SH-SY5Y (cell line): ENCODE measurements around the gene CD38.

Experiments used
- GATA2 ChIP-seq: IDR thresholded peaks from 2 replicates; pipeline ENCODE4 v1.6.1; 2011; ENCODE audit warnings: mild to moderate bottlenecking, low read depth, low read length
- GATA3 ChIP-seq: IDR thresholded peaks from 2 replicates; pipeline ENCODE4 v1.6.1; 2011; ENCODE audit warnings: low read depth, mild to moderate bottlenecking, low read length, moderate library complexity

CD38 gene

DNA sequence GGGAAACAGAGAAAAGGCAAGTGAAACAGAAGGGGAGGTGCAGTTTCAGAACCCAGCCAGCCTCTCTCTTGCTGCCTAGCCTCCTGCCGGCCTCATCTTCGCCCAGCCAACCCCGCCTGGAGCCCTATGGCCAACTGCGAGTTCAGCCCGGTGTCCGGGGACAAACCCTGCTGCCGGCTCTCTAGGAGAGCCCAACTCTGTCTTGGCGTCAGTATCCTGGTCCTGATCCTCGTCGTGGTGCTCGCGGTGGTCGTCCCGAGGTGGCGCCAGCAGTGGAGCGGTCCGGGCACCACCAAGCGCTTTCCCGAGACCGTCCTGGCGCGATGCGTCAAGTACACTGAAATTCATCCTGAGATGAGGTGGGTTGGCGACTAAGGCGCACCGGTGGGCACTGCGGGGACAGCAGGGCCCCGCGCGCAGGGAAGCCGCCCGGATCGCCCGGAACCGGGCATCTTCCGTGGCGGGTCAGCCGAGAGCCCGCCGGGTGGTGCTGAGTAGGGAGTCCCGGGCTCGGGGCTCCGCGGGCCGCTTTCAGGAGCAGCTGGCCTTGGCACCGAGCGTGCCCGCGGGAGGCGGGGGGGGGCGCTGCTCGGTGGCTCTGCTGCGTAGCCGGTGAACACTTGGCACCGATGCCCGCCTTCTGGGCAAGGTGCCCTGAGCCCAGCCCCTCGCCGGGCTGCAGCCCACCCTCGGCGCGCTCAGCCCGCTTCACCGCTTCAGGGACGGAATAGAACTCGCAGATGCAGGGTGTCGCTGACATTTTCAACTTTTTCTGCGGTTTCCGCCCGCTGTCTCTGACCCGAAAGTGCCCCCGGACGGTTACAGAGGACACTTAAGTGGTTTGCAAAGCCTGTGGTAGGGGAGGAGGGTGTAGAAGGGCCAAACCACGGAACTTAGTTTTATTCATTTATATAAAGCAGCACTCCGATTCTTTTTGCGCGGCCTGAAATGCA is at the start of gene CD38:
CD38 (plus strand) TSS at position 40 of the 953 bp plus-strand sequence; CDS start at position 127, 87 bp downstream.
- no peak for TF ChIP-seq GATA3
- no peak for TF ChIP-seq GATA2

DNA sequence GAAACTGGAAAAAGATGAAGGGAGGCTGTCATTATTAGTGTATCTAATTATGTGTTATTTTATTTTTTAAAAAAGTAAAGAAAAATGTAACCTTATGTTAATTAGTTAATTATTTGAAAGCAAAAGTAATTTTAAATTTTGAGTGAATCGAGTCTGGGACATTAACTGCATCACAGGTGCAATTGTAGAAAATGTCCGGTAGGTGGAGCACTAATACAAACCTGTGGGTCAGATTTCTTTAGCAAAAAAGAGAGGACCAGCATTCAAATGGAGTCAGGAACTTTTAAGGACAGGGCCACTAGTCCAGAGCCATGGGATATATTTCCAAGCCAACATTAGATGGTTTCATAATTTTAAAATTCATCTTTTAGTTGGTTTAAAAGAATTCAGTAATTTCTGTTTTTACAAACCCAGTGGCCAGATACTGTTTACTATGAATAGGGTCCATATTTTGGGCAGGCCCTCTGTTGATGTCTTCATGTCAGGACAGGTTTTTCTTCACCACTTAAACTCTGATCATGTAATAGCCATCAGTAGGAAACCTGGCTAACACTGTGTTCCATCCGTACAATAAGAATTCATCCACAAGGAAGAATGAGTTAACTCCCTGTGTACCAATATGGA is 48.1 kb upstream of the CD38 start:
- TF ChIP-seq GATA3, result no peak
- no peak for TF ChIP-seq GATA2

DNA sequence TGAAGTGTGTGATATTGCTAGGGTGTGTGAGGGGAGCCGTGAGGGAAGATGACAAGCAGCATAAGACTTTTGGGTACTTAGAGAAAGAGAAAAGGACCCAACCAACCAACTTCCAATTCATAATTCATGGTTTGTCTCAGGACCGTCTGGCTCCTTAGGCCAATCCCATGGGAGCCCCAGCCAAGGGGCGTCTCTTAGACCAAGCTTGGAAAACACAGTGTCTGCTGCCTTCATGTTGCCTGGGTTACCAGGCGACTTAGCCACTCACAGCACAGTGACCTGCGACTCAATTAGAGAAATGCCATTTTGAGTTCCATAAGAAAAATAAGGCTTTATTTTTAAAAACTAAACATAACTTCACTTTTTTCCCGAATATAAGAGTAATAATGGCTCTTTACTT is 42.6 kb upstream of the CD38 start:
- TF ChIP-seq GATA3 (no peak), GATA2 (no peak)

GRCh38 chr4:15736514-15737050 is 41.5 kb upstream of the CD38 start:
- TF ChIP-seq GATA2, result no peak
- no peak for TF ChIP-seq GATA3

DNA sequence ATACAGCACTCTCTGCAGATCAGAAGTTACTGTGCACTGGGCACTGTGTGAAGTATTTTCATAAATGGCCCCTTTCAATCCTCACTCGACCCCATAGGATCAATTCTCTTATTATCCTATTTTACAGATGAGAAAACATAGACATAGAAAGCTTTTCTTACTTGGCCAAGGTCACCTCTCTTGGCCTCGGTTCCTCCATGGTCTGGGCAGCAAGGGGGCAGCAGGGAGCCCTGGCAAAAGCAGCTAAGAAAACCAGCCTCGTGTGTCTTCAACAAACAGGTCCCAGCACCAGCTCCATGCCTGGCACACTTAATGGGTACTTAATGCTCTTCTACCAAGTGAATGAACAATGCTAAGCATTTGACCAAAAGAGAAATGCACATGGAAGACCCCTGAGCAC is 40.9 kb upstream of the CD38 start:
- no peak for TF ChIP-seq GATA3
- no peak for TF ChIP-seq GATA2

DNA sequence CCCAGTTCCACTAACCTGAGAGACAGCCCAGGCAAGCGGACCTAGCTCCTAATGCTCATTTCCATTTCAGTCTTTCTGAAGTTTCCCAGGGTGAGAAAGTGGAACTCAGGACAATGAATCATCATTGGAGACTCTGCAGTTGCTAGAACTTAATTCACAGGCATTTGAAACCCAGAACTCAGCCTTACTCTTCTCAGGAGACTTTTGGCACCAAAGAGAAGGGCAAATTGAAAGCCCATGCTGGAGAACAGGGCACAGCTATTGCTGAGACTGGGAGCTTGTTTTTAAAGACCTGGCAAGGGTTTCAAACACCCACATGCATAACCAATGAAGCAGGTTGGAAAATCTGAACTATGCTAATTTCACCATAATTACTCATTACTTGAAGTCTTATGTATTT is 39.3 kb upstream of the CD38 start:
- TF ChIP-seq GATA3 (no peak), GATA2 (no peak)

GRCh38 chr4:15740764-15741404 is 37.2 kb upstream of the CD38 start:
- TF ChIP-seq GATA2 (no peak), GATA3 (no peak)

- TF ChIP-seq GATA3 (no peak), GATA2 (no peak)
Observed at GRCh38 chr4:15742083-15742582, 36.0 kb upstream of the CD38 start.

DNA sequence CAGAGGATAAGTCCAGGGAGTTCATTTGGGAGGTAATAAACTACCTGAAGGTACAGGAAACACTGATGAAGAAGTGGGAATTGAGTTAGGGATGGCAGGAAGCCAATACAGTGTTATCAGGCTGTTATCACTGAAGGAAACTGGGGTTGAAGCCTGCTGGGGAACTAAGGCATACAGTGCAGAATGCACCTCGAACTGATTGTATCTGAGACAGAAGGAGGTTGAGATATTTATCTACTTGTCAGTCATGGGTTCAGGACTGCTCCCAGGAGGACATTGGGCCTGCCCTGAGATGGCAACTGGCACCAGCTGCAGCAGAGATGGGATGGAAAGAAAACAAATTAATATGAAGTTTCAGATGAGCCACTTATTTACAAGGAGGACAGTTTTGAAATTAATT is 35.5 kb upstream of the CD38 start:
- TF ChIP-seq GATA3 (no peak), GATA2 (no peak)

- TF ChIP-seq GATA3 (no peak), GATA2 (no peak)
Observed at GRCh38 chr4:15744016-15744545, 34.0 kb upstream of the CD38 start.

GRCh38 chr4:15746110-15746509 is 32.0 kb upstream of the CD38 start:
- TF ChIP-seq GATA3 (no peak), GATA2 (no peak)

GRCh38 chr4:15749001-15749400 is 29.1 kb upstream of the CD38 start:
- TF ChIP-seq GATA3, result no peak
- TF ChIP-seq GATA2, result no peak

- TF ChIP-seq GATA3, result no peak
- no peak for TF ChIP-seq GATA2
Observed at GRCh38 chr4:15751153-15751552, 27.0 kb upstream of the CD38 start.

GRCh38 chr4:15753081-15753480 is 25.0 kb upstream of the CD38 start:
- TF ChIP-seq GATA3, result no peak
- peak; percentile 20; the same call in 1 of the 2 replicates for TF ChIP-seq GATA2

GRCh38 chr4:15753786-15754185 is 24.3 kb upstream of the CD38 start:
- TF ChIP-seq GATA3 (no peak), GATA2 (no peak)
